ENCODE measurements around the gene NPHP4.

NPHP4 gene

GRCh38 chr1:5945445-5945844, 46.8 kb downstream of the NPHP4 start:
- POLR2A ChIA-PET (ENCODE audit: low non-redundant PET), result no interaction called here
- TF ChIP-seq, protein P1, sequence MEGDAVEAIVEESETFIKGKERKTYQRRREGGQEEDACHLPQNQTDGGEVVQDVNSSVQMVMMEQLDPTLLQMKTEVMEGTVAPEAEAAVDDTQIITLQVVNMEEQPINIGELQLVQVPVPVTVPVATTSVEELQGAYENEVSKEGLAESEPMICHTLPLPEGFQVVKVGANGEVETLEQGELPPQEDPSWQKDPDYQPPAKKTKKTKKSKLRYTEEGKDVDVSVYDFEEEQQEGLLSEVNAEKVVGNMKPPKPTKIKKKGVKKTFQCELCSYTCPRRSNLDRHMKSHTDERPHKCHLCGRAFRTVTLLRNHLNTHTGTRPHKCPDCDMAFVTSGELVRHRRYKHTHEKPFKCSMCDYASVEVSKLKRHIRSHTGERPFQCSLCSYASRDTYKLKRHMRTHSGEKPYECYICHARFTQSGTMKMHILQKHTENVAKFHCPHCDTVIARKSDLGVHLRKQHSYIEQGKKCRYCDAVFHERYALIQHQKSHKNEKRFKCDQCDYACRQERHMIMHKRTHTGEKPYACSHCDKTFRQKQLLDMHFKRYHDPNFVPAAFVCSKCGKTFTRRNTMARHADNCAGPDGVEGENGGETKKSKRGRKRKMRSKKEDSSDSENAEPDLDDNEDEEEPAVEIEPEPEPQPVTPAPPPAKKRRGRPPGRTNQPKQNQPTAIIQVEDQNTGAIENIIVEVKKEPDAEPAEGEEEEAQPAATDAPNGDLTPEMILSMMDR (conservative IDR thresholded peaks at IDR 0.05; ENCODE audit: low read depth), result no peak
- DNase-seq (ENCODE audit: low spot score), result no peak
- CTCF ChIA-PET, result no interaction called here
- H3K27ac ChIP-seq, result no peak overlapping the region

GRCh38 chr1:5944843-5945167, 47.4 kb downstream of the NPHP4 start:
- no peak for DNase-seq (ENCODE audit: low spot score)
- ChIA-PET CTCF (no interaction called here), POLR2A (ENCODE audit: low non-redundant PET) (no interaction called here)
- no peak overlapping the region for H3K27ac ChIP-seq
- TF ChIP-seq, protein P1 (conservative IDR thresholded peaks at IDR 0.05; ENCODE audit: low read depth), result no peak

DNA sequence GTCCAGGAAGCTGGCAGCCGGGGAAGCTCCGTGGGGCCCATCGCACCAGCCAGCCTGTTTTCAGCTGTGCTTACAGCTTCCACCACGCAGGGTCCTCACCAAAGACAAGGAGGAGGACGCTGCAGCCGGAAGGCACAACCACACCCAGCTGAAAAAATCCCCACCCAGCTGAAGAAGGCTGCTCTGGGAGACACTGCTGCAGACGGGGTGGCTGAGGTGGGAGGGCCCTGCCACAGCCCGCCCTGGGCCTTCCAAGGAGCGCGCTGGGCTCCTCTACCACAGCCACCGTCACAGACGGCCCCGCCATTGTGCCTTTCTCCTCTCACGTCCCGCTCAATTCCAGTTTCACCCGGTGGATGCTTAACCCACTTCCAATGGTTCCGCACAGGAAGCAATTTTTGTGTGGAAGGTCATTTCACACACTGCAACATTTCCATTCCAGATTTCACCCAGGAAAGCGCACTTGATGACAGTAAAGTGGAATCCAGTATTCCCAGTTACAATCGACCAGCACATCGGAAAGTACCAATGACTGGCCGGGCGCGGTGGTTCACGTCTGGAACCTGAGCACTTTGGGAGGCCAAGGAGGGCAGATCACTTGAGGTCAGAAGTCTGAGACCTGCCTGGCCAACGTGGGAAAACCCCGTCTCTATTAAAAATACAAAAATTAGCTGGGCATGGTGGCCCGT, 47.9 kb downstream of the NPHP4 start:
- ChIA-PET POLR2A (ENCODE audit: low non-redundant PET) (no interaction called here), CTCF (no interaction called here)
- H3K27ac ChIP-seq, result no peak overlapping the region
- TF ChIP-seq, protein P1 (conservative IDR thresholded peaks at IDR 0.05; ENCODE audit: low read depth), result no peak
- DNase-seq (ENCODE audit: low spot score), result no peak

GRCh38 chr1:5943343-5944124, 48.7 kb downstream of the NPHP4 start:
- TF ChIP-seq, protein P1 (conservative IDR thresholded peaks at IDR 0.05; ENCODE audit: low read depth), result no peak
- no peak for DNase-seq (ENCODE audit: low spot score)
- ChIA-PET CTCF (interaction anchor here (0.6 kb wide), 1 partner anchor 304 kb away, joined by 3 read pairs; no protein-coding TSS in a partner anchor), POLR2A (ENCODE audit: low non-redundant PET) (no interaction called here)
- H3K27ac ChIP-seq, result 0 out of 2 replicates have a peak overlapping the region, but pooled peaks have one; percentile 11

DNA sequence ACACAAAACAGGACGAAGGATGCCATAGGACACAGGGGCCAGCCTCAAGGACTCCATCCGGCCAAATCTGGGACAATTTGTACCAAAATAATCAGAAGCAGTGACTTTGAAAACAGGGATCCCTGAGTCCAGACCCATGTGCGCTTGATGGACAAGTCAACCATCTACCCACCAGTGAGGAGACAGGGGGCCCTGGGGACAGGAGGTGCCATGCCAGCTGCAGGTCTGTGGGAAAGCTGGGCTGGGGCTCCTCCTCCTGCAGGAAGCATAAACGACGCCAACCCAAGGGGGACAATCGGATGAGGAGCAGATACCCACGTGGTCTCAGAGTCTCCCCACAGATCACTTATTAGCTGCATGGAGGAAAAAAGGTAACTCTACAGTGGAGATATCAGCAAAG, 50.6 kb downstream of the NPHP4 start:
- DNase-seq (ENCODE audit: low spot score), result no peak
- TF ChIP-seq, protein P1 (conservative IDR thresholded peaks at IDR 0.05; ENCODE audit: low read depth), result no peak
- ChIA-PET CTCF (no interaction called here), POLR2A (ENCODE audit: low non-redundant PET) (no interaction called here)
- H3K27ac ChIP-seq, result no peak overlapping the region

- no peak for DNase-seq (ENCODE audit: low spot score)
- ChIA-PET CTCF (interaction anchor here (0.7 to 1.1 kb wide), 2 partner anchors 24 to 317 kb away, joined by 3 read pairs; no protein-coding TSS in a partner anchor), POLR2A (ENCODE audit: low non-redundant PET) (no interaction called here)
- no peak overlapping the region for H3K27ac ChIP-seq
- TF ChIP-seq, protein P1 (conservative IDR thresholded peaks at IDR 0.05; ENCODE audit: low read depth), result no peak
Measured at GRCh38 chr1:5940723-5941407, 51.4 kb downstream of the NPHP4 start.

Data from RWPE1 (cell line).